ENCODE results near the gene EIF2B2.

- no peak for TF ChIP-seq CTCF (conservative IDR thresholded peaks at IDR 0.05; ENCODE audit: low read depth in 2 of 2)
- TF ChIP-seq POLR2AphosphoS5 (IDR thresholded peaks at IDR 0.05; ENCODE audit: low read depth), result no peak
- no peak for TF ChIP-seq EZH2 (IDR thresholded peaks at IDR 0.05; ENCODE audit: low read depth, unreplicated experiment)
- TF ChIP-seq ZNF462 (CRISPR knock-in tag; IDR thresholded peaks at IDR 0.05), result no peak
- no peak for TF ChIP-seq EZH2phosphoT487 (IDR thresholded peaks at IDR 0.05; ENCODE audit: unreplicated experiment)
- no peak for TF ChIP-seq REST (IDR thresholded peaks at IDR 0.05; ENCODE audit: unreplicated experiment)
- TF ChIP-seq JUNB (IDR thresholded peaks at IDR 0.05; ENCODE audit: unreplicated experiment), result no peak
- no peak for TF ChIP-seq ETS1 (IDR thresholded peaks at IDR 0.05)
- no peak for TF ChIP-seq CREB1 (CRISPR knock-in tag; IDR thresholded peaks at IDR 0.05; ENCODE audit: low read depth)
- no peak for TF ChIP-seq ZNF331 (CRISPR knock-in tag; IDR thresholded peaks at IDR 0.05; ENCODE audit: low read depth)
- no peak for TF ChIP-seq ZNF114 (CRISPR knock-in tag; IDR thresholded peaks at IDR 0.05)
Measured at GRCh38 chr14:75049731-75050201, 47.0 kb downstream of the EIF2B2 start.

Data from GM23338 (cell line).